SK-N-SH treated with all-trans-retinoic acid at 6 μM for 48 hours (cell line): ENCODE data around the gene TGM3.

Experiments
- ATAC-seq: fragments of 200-7000 bp; cut with Tn5 transposase; 3 replicates; pipeline ENCODE4 v1.9.1; 2020; ENCODE audit warnings: mild to moderate bottlenecking, moderate library complexity
- ARNTL ChIP-seq: fragments of 450-650 bp; formaldehyde crosslinking; IDR thresholded peaks from 2 replicates; pipeline ENCODE4 v1.5.0; 2020; ENCODE audit warnings: low read depth, mild to moderate bottlenecking, moderate library complexity, borderline replicate concordance
- BACH2 ChIP-seq: fragments of 250-450 bp; sonication (Bioruptor Pico); IDR thresholded peaks from 2 replicates; pipeline ENCODE4 v1.9.0; 2021; ENCODE audit warnings: mild to moderate bottlenecking, borderline replicate concordance
- CSDC2 ChIP-seq: fragments of 250-450 bp; sonication (Bioruptor Pico); IDR thresholded peaks from 2 replicates; pipeline ENCODE4 v1.5.0; 2020; ENCODE audit warnings: mild to moderate bottlenecking, moderate library complexity
- ESRRG ChIP-seq: fragments of 250-450 bp; sonication (Bioruptor Pico); IDR thresholded peaks from 2 replicates; pipeline ENCODE4 v1.6.1; 2021; ENCODE audit warnings: mild to moderate bottlenecking
- GLIS3 ChIP-seq: fragments of 250-450 bp; sonication (Bioruptor Pico); IDR thresholded peaks from 2 replicates; pipeline ENCODE4 v1.5.0; 2020; ENCODE audit warnings: mild to moderate bottlenecking, moderate library complexity
- OSR1 ChIP-seq: fragments of 250-450 bp; sonication (Bioruptor Pico); IDR thresholded peaks from 2 replicates; pipeline ENCODE4 v1.8.0; 2022; ENCODE audit warnings: moderate library complexity, mild to moderate bottlenecking, inconsistent platforms
- PPARA ChIP-seq: fragments of 250-450 bp; sonication (Bioruptor Pico); IDR thresholded peaks from 2 replicates; pipeline ENCODE4 v1.5.0; 2020; ENCODE audit warnings: mild to moderate bottlenecking, borderline replicate concordance
- RARB ChIP-seq: fragments of 250-450 bp; sonication (Bioruptor Pico); IDR thresholded peaks from 2 replicates; pipeline ENCODE4 v1.8.0; 2021; ENCODE audit warnings: mild to moderate bottlenecking, moderate library complexity
- SNAI2 ChIP-seq: fragments of 250-450 bp; sonication (Bioruptor Pico); IDR thresholded peaks from 2 replicates; pipeline ENCODE4 v1.5.0; 2020; ENCODE audit warnings: mild to moderate bottlenecking, moderate library complexity
- TCF4 ChIP-seq: fragments of 250-450 bp; sonication (Bioruptor Pico); IDR thresholded peaks from 2 replicates; pipeline ENCODE4 v1.8.0; 2021; ENCODE audit warnings: mild to moderate bottlenecking, moderate library complexity, borderline replicate concordance
- TSHZ2 ChIP-seq: fragments of 250-450 bp; sonication (Bioruptor Pico); IDR thresholded peaks from 2 replicates; pipeline ENCODE4 v1.5.0; 2020; ENCODE audit warnings: mild to moderate bottlenecking, moderate library complexity
- ZFP30 ChIP-seq: fragments of 450-650 bp; formaldehyde crosslinking; IDR thresholded peaks from 2 replicates; pipeline ENCODE4 v1.5.0; 2022; ENCODE audit warnings: mild to moderate bottlenecking, moderate library complexity
- ZNF565 ChIP-seq: fragments of 450-650 bp; formaldehyde crosslinking; conservative IDR thresholded peaks from 2 replicates; pipeline ENCODE4 v1.5.0; 2020; ENCODE audit warnings: low read depth, mild to moderate bottlenecking, moderate library complexity
- ZNF70 ChIP-seq: fragments of 450-650 bp; formaldehyde crosslinking; IDR thresholded peaks from 2 replicates; pipeline ENCODE4 v1.5.0; 2020; ENCODE audit warnings: mild to moderate bottlenecking, moderate library complexity
- ZNF8 ChIP-seq: fragments of 450-650 bp; formaldehyde crosslinking; IDR thresholded peaks from 2 replicates; pipeline ENCODE4 v1.5.0; 2020; ENCODE audit warnings: mild to moderate bottlenecking, moderate library complexity
- TF ChIP-seq, protein P1 (sequence below): fragments of 250-450 bp; sonication (Bioruptor Pico); IDR thresholded peaks from 2 replicates; pipeline ENCODE4 v1.8.0; 2021; ENCODE audit warnings: low read depth, mild to moderate bottlenecking, moderate library complexity, borderline replicate concordance
- TF ChIP-seq, protein P2 (sequence below): fragments of 250-450 bp; sonication (Bioruptor Pico); IDR thresholded peaks from 2 replicates; pipeline ENCODE4 v1.5.1; 2021; ENCODE audit warnings: mild to moderate bottlenecking, moderate library complexity
- TF ChIP-seq, protein P3 (sequence below): fragments of 250-450 bp; sonication (Bioruptor Pico); IDR thresholded peaks from 2 replicates; pipeline ENCODE4 v1.5.1; 2020; ENCODE audit warnings: low read depth, mild to moderate bottlenecking, moderate library complexity
- TF ChIP-seq, protein P4 (sequence below): fragments of 250-450 bp; sonication (Bioruptor Pico); IDR thresholded peaks from 2 replicates; pipeline ENCODE4 v1.8.0; 2020; ENCODE audit warnings: mild to moderate bottlenecking, moderate library complexity, borderline replicate concordance

The TGM3 gene

DNA sequence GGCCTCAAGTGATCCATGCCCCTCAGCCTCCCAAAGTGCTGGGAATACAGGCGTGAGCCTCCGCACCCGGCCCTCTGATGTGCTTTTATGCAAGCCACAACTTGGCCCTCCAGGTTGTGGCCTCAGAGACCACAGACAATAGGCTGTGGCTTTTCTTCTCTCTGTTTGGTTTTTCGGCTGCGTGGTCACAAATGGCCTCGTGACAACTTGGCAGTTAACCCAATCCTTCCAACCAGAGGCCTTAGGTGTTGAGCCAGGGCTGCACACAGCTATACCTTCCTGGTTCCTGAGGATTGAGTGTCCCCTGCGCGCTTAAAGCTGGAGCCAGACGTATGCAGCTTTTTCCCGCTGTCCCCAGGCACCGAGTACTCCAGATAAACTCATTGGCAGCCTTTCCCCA lies 6.3 kb upstream of the TGM3 start:
- TF ChIP-seq, protein P1, sequence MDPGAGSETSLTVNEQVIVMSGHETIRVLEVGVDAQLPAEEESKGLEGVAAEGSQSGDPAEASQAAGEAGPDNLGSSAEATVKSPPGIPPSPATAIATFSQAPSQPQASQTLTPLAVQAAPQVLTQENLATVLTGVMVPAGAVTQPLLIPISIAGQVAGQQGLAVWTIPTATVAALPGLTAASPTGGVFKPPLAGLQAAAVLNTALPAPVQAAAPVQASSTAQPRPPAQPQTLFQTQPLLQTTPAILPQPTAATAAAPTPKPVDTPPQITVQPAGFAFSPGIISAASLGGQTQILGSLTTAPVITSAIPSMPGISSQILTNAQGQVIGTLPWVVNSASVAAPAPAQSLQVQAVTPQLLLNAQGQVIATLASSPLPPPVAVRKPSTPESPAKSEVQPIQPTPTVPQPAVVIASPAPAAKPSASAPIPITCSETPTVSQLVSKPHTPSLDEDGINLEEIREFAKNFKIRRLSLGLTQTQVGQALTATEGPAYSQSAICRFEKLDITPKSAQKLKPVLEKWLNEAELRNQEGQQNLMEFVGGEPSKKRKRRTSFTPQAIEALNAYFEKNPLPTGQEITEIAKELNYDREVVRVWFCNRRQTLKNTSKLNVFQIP (CRISPR knock-in tag), result no peak
- TF ChIP-seq ARNTL (CRISPR knock-in tag), result no peak
- ATAC-seq, result no peak

- no peak for ATAC-seq
- no peak for TF ChIP-seq OSR1 (CRISPR knock-in tag)
- no peak for TF ChIP-seq GLIS3 (CRISPR knock-in tag)
These were observed 5.3 kb upstream of the TGM3 start for GRCh38 chr20:2290486-2290885.

DNA sequence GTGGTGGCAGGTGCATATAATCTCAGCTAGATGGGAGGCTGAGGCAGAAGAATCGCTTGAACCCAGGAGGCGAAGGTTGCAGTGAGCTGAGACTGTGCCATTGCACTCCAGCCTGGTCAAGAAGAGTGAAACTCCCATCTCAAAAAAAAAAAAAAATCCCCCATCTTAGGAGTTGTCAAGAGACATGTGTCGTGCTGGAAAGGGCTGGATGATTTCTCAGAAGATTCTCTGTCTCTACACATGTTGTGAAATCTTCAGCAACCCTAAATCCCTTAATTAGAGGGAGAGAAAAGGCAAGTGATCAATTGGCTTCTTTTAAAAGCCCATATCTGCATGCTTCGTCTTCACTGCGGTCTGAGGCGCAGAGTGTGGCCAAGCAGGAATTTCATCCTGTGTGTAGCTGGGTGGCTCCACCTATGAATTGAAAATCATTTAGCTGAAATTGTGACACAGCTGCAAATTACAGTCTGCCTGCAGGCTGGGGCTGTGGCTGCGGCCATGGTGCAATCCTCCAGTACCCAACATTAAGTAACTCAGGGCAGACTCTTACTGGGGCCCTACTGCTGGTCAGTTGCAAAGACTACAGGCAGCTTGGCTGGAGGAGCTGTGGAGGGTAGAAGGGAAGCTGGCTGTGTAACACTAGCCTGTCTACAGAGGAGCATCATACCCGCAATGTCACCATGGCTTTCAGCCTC lies 3.2 kb upstream of the TGM3 start:
- TF ChIP-seq TCF4 (CRISPR knock-in tag) (no peak), GLIS3 (CRISPR knock-in tag) (no peak), ZFP30 (CRISPR knock-in tag) (no peak)
- TF ChIP-seq, protein P2, sequence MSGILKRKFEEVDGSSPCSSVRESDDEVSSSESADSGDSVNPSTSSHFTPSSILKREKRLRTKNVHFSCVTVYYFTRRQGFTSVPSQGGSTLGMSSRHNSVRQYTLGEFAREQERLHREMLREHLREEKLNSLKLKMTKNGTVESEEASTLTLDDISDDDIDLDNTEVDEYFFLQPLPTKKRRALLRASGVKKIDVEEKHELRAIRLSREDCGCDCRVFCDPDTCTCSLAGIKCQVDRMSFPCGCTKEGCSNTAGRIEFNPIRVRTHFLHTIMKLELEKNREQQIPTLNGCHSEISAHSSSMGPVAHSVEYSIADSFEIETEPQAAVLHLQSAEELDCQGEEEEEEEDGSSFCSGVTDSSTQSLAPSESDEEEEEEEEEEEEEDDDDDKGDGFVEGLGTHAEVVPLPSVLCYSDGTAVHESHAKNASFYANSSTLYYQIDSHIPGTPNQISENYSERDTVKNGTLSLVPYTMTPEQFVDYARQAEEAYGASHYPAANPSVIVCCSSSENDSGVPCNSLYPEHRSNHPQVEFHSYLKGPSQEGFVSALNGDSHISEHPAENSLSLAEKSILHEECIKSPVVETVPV (CRISPR knock-in tag), result no peak
- TF ChIP-seq, all 23 proteins: peak for 0
- no peak for ATAC-seq

DNA sequence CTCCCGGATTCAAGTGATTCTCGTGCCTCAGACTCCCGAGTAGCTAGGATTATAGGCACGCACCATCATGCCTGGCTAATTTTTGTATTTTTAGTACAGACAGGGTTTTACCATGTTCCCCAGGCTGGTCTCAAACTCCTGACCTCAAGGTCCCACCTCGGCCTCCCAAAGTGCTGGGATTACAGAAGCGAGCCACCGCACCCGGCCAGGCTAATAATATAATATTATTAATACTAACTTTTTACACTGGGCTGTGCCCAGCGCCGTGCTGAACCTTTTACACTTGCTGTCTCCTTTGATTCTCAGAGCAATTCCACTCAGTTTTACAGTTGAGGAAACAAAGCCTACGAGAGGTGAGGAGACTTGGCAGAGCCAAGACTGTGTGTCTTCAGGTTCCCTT lies 2.3 kb upstream of the TGM3 start:
- TF ChIP-seq PPARA (no peak), RARB (CRISPR knock-in tag) (no peak), ARNTL (CRISPR knock-in tag) (no peak), ZFP30 (CRISPR knock-in tag) (no peak), ESRRG (CRISPR knock-in tag) (no peak)
- TF ChIP-seq, protein P3, sequence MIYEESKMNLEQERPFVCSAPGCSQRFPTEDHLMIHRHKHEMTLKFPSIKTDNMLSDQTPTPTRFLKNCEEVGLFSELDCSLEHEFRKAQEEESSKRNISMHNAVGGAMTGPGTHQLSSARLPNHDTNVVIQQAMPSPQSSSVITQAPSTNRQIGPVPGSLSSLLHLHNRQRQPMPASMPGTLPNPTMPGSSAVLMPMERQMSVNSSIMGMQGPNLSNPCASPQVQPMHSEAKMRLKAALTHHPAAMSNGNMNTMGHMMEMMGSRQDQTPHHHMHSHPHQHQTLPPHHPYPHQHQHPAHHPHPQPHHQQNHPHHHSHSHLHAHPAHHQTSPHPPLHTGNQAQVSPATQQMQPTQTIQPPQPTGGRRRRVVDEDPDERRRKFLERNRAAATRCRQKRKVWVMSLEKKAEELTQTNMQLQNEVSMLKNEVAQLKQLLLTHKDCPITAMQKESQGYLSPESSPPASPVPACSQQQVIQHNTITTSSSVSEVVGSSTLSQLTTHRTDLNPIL, result no peak
- TF ChIP-seq, protein P1 (CRISPR knock-in tag), result no peak
- no peak for ATAC-seq

DNA sequence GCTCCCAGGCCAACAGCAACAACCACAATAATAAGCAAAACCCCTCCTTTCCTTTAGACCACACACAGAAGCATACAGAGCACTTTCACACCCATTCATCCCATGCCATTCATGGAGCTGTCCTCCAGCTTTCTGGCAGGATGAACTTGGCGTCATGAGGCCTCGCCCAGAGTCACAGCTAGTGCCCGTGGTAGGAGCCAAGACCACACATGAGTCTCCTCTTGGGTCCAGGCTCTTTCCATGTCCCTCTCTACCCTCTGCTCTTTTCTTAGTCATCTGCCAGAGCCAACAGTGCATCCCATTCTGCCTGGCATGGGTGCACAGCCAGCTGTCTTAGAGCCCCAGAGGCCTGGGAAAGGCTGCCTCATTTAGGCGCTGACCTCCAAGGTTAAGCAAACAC lies 1.8 kb upstream of the TGM3 start:
- ATAC-seq, result no peak
- TF ChIP-seq TSHZ2 (no peak), GLIS3 (CRISPR knock-in tag) (no peak), OSR1 (CRISPR knock-in tag) (no peak), PPARA (no peak), ZNF8 (CRISPR knock-in tag) (no peak), TCF4 (CRISPR knock-in tag) (no peak), SNAI2 (CRISPR knock-in tag) (no peak), CSDC2 (CRISPR knock-in tag) (no peak), ZNF565 (no peak), ZNF70 (no peak), ARNTL (CRISPR knock-in tag) (no peak), ZFP30 (CRISPR knock-in tag) (no peak), BACH2 (CRISPR knock-in tag) (no peak)
- TF ChIP-seq, protein P2 (CRISPR knock-in tag), result no peak
- TF ChIP-seq, protein P4, sequence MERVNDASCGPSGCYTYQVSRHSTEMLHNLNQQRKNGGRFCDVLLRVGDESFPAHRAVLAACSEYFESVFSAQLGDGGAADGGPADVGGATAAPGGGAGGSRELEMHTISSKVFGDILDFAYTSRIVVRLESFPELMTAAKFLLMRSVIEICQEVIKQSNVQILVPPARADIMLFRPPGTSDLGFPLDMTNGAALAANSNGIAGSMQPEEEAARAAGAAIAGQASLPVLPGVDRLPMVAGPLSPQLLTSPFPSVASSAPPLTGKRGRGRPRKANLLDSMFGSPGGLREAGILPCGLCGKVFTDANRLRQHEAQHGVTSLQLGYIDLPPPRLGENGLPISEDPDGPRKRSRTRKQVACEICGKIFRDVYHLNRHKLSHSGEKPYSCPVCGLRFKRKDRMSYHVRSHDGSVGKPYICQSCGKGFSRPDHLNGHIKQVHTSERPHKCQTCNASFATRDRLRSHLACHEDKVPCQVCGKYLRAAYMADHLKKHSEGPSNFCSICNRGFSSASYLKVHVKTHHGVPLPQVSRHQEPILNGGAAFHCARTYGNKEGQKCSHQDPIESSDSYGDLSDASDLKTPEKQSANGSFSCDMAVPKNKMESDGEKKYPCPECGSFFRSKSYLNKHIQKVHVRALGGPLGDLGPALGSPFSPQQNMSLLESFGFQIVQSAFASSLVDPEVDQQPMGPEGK (CRISPR knock-in tag), result no peak
- TF ChIP-seq, protein P3, result no peak
